KMS-11 (cell line): Measurements from ENCODE around the gene MAP4K4.
"Not testable (repeated sequence)": the region's sequence is repeated elsewhere in the genome, so short reads cannot be mapped to it uniquely, and the experiment has no call there.

Experiments
- H2AFZ ChIP-seq: fragments of 200-600 bp; sonication (generic); 2 replicates; pipeline ENCODE4 v1.6.1; 2016; ENCODE audit warnings: antibody characterized with exemption, mixed run types, low read depth
- H3K27ac ChIP-seq: fragments of 200-600 bp; sonication (generic); 2 replicates; pipeline ENCODE4 v1.6.1; 2016; ENCODE audit warnings: mild to moderate bottlenecking, mixed run types
- H3K27me3 ChIP-seq: fragments of 200-600 bp; sonication (generic); 2 replicates; pipeline ENCODE4 v1.6.1; 2017; ENCODE audit warnings: mild to moderate bottlenecking, low read depth, mixed run types, moderate library complexity; ENCODE audit not compliant: insufficient read depth
- H3K36me3 ChIP-seq: fragments of 200-600 bp; sonication (generic); 2 replicates; pipeline ENCODE4 v1.6.1; 2017; ENCODE audit warnings: mild to moderate bottlenecking, mixed run types; ENCODE audit not compliant: insufficient read depth
- H3K4me1 ChIP-seq: fragments of 200-600 bp; sonication (generic); 2 replicates; pipeline ENCODE4 v1.6.1; 2016; ENCODE audit warnings: mild to moderate bottlenecking, low read depth, mixed run types; ENCODE audit not compliant: poor library complexity, severe bottlenecking
- H3K4me2 ChIP-seq: fragments of 200-600 bp; sonication (generic); 2 replicates; pipeline ENCODE4 v1.7.0; 2016; ENCODE audit warnings: mild to moderate bottlenecking, mixed run types
- H3K4me3 ChIP-seq: fragments of 200-600 bp; sonication (generic); IDR thresholded peaks from 2 replicates; pipeline ENCODE4 v1.6.1; 2017; ENCODE audit warnings: low read depth, low read length, mixed read lengths; ENCODE audit not compliant: insufficient read depth
- H3K79me2 ChIP-seq: fragments of 200-600 bp; sonication (generic); 2 replicates; pipeline ENCODE4 v1.6.1; 2016; ENCODE audit warnings: low read depth, mixed run types; ENCODE audit not compliant: insufficient read depth
- H3K9ac ChIP-seq: fragments of 200-600 bp; sonication (generic); 2 replicates; pipeline ENCODE4 v1.6.1; 2016; ENCODE audit warnings: mild to moderate bottlenecking, mixed run types
- H4K20me1 ChIP-seq: fragments of 200-600 bp; sonication (generic); 2 replicates; pipeline ENCODE4 v1.6.1; 2016; ENCODE audit warnings: mild to moderate bottlenecking, mixed run types; ENCODE audit not compliant: insufficient read depth
- TF ChIP-seq, protein P1 (sequence below): fragments of 200-600 bp; sonication (generic); conservative IDR thresholded peaks from 2 replicates; pipeline ENCODE4 v1.6.1; 2017; ENCODE audit warnings: low read depth, mild to moderate bottlenecking, antibody characterized with exemption, low read length, moderate library complexity, mixed read lengths

MAP4K4 gene

GRCh38 chr2:101912545-101912944 lies 215.0 kb downstream of the MAP4K4 start:
- Histone ChIP-seq H3K27me3 (no peaks in the 10 kb centered on the region), H3K4me1 (peaks cover 10% of the 10 kb centered on the region), H3K36me3 (no peaks in the 10 kb centered on the region), H4K20me1 (no peaks in the 10 kb centered on the region), H3K9ac (no peak overlapping the region), H3K4me2 (no peak overlapping the region), H2AFZ (no peak overlapping the region), H3K4me3 (no peak overlapping the region), H3K79me2 (no peaks in the 10 kb centered on the region), H3K27ac (no peak overlapping the region)
- TF ChIP-seq, protein P1, sequence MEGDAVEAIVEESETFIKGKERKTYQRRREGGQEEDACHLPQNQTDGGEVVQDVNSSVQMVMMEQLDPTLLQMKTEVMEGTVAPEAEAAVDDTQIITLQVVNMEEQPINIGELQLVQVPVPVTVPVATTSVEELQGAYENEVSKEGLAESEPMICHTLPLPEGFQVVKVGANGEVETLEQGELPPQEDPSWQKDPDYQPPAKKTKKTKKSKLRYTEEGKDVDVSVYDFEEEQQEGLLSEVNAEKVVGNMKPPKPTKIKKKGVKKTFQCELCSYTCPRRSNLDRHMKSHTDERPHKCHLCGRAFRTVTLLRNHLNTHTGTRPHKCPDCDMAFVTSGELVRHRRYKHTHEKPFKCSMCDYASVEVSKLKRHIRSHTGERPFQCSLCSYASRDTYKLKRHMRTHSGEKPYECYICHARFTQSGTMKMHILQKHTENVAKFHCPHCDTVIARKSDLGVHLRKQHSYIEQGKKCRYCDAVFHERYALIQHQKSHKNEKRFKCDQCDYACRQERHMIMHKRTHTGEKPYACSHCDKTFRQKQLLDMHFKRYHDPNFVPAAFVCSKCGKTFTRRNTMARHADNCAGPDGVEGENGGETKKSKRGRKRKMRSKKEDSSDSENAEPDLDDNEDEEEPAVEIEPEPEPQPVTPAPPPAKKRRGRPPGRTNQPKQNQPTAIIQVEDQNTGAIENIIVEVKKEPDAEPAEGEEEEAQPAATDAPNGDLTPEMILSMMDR = no peak

GRCh38 chr2:101921319-101921952 lies 223.9 kb downstream of the MAP4K4 start:
- H3K27ac ChIP-seq = no peak overlapping the region
- TF ChIP-seq, protein P1 = no peak
- no peak overlapping the region for H3K4me3 ChIP-seq
- H3K36me3 ChIP-seq = no peaks in the 10 kb centered on the region
- H3K79me2 ChIP-seq = no peaks in the 10 kb centered on the region
- no peak overlapping the region for H3K9ac ChIP-seq
- H2AFZ ChIP-seq = no peak overlapping the region
- no peaks in the 10 kb centered on the region for H3K27me3 ChIP-seq
- H3K4me1 ChIP-seq = no peaks in the 10 kb centered on the region
- H4K20me1 ChIP-seq = no peaks in the 10 kb centered on the region
- no peak overlapping the region for H3K4me2 ChIP-seq

DNA sequence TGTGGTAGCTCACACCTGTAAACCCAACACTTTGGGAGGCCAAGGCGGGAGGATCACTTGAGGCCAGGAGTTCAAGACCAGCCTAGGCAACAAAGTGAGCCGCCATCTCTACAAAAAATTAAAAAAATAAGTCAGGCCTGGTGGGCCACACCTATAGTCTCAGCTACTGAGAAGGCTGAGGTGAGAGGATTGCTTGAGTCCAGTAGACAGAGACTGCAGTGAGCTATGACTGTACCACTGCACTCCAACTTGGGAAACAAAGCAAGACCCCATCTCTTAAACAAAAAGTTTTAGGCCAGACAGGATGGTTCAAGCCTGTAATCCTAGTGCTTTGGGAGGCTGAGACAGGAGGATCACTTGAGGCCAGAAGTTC lies 224.4 kb downstream of the MAP4K4 start:
- no peak overlapping the region for H3K4me2 ChIP-seq
- no peaks in the 10 kb centered on the region for H3K79me2 ChIP-seq
- TF ChIP-seq, protein P1 = no peak
- no peak overlapping the region for H3K27ac ChIP-seq
- no peak overlapping the region for H3K4me3 ChIP-seq
- H3K9ac ChIP-seq = no peak overlapping the region
- H4K20me1 ChIP-seq = no peaks in the 10 kb centered on the region
- no peaks in the 10 kb centered on the region for H3K27me3 ChIP-seq
- H3K36me3 ChIP-seq = no peaks in the 10 kb centered on the region
- no peaks in the 10 kb centered on the region for H3K4me1 ChIP-seq
- H2AFZ ChIP-seq = no peak overlapping the region

- H3K4me3 ChIP-seq, H3K27ac ChIP-seq, H3K27me3 ChIP-seq, H3K4me2 ChIP-seq, H4K20me1 ChIP-seq, H3K4me1 ChIP-seq, H3K36me3 ChIP-seq, H3K9ac ChIP-seq, H2AFZ ChIP-seq, H3K79me2 ChIP-seq: not testable (repeated sequence)
Measured at GRCh38 chr2:101924311-101924710, 226.8 kb downstream of the MAP4K4 start.

DNA sequence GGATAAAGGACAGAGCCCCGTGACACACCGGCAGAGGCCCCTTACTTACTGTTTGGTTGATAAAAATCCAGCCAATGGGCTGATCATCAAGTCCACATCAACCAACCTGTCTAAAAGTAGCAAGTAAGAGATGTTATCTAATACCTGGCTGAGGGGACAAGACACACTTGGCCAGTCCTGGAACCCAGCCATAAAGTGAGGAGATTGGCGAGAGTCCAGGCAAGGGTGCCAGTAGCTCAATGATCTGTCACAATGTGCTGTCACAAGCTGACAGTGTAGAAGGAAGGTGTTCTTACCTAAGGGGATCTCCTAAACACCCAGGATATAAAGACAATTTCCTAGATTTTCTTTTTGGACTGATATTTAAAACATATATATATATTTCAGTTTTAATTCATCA lies 232.5 kb downstream of the MAP4K4 start:
- Histone ChIP-seq H2AFZ (no peak overlapping the region), H3K27ac (no peak overlapping the region), H3K4me3 (no peak overlapping the region), H3K79me2 (no peaks in the 10 kb centered on the region), H4K20me1 (no peaks in the 10 kb centered on the region), H3K4me1 (no peaks in the 10 kb centered on the region), H3K27me3 (no peaks in the 10 kb centered on the region), H3K4me2 (no peak overlapping the region), H3K9ac (no peak overlapping the region), H3K36me3 (no peaks in the 10 kb centered on the region)
- TF ChIP-seq, protein P1 = no peak
